GM12878 (cell line): Measurements from ENCODE around the gene TBX10. TPM values are rescaled to one million over a fixed set of nuclear protein-coding genes. Genes with fewer than 3 reads are reported as not detected.

ENCODE experiments used
- ATAC-seq: fragments of 200-7000 bp; cut with Tn5 transposase; 3 replicates; pipeline ENCODE4 v1.9.1; 2020; ENCODE audit warnings: mild to moderate bottlenecking, moderate library complexity
- BruUV-seq: library from RNA; stranded (reverse); fragments of 400-500 nt; replicated peaks from 2 replicates; lab custom pipeline; 2021; lab: Mats Ljungman, UMichigan
- CTCF ChIA-PET: fragments of 300-600 bp; sonication (Branson Sonifier 250); formaldehyde crosslinking; extraction: SDS; loops from one replicate; lab custom pipeline; 2021; ENCODE audit warnings: inconsistent platforms; lab: Yijun Ruan, JAX
- POLR2A ChIA-PET: fragments of 350-600 bp; formaldehyde crosslinking; extraction: SDS; loops from one replicate; lab custom pipeline; 2021; ENCODE audit warnings: inconsistent platforms; lab: Charles Lee
- RAD21 ChIA-PET: fragments of 300-600 bp; sonication (Branson Sonifier 250); formaldehyde crosslinking; loops from one replicate; lab custom pipeline; 2023; ENCODE audit warnings: antibody characterized with exemption; ENCODE audit not compliant: unreplicated experiment; lab: Charles Lee
- SMC1A ChIA-PET: fragments of 300-600 bp; sonication (Branson Sonifier 250); formaldehyde crosslinking; loops from one replicate; lab custom pipeline; 2023; ENCODE audit not compliant: unreplicated experiment, uncharacterized antibody; lab: Charles Lee
- DNase-seq: peaks from one replicate; pipeline ENCODE4 v3.0.0-alpha.2; 2011; ENCODE audit warnings: low read depth, low spot score
- FAIRE-seq: peaks from 3 replicates; lab custom pipeline; 2011; peaks lifted over from hg19 to GRCh38; lab: Jason Lieb, UNC
- H2AFZ ChIP-seq: 2 replicates; pipeline ENCODE4 v1.6.0; 2011; ENCODE audit warnings: low read depth, low read length, control low read depth; ENCODE audit not compliant: control insufficient read depth
- H3K27ac ChIP-seq: 2 replicates; pipeline ENCODE4 v1.5.1; 2011; ENCODE audit warnings: control low read depth; ENCODE audit not compliant: control insufficient read depth, insufficient read depth
- H3K27me3 ChIP-seq, 2 experiments: replicated peaks in 1 of 2; 2 replicates each; pipeline versions ENCODE4 v1.6.0 to v1.6.1; 2011; ENCODE audit warnings: low read length in 1 of 2; ENCODE audit not compliant: control insufficient read depth in 2 of 2, insufficient read depth in 2 of 2
- H3K36me3 ChIP-seq, 2 experiments: 2 replicates each; pipeline ENCODE4 v1.5.1; 2011; ENCODE audit warnings: low read length in 1 of 2; ENCODE audit not compliant: control insufficient read depth in 2 of 2, insufficient read depth in 2 of 2
- H3K4me1 ChIP-seq: 2 replicates; pipeline ENCODE4 v1.6.1; 2011; ENCODE audit warnings: mild to moderate bottlenecking, low read length, moderate library complexity, mixed read lengths; ENCODE audit not compliant: control insufficient read depth, insufficient read depth
- H3K4me2 ChIP-seq: 2 replicates; pipeline ENCODE4 v1.6.0; 2011; ENCODE audit warnings: control low read depth; ENCODE audit not compliant: control insufficient read depth, insufficient read depth
- H3K4me3 ChIP-seq: fragments of 200-600 bp; sonication (generic); 2 replicates; pipeline ENCODE4 v1.5.1; 2016
- H3K79me2 ChIP-seq: 2 replicates; pipeline ENCODE4 v1.6.0; 2011; ENCODE audit warnings: low read length; ENCODE audit not compliant: control insufficient read depth, insufficient read depth
- H3K9ac ChIP-seq: 2 replicates; pipeline ENCODE4 v1.8.0; 2011; ENCODE audit warnings: low read length, control low read depth, mixed read lengths; ENCODE audit not compliant: control insufficient read depth, insufficient read depth
- H3K9me3 ChIP-seq: replicated peaks from 3 replicates; pipeline ENCODE4 v1.5.1; 2011; ENCODE audit warnings: mild to moderate bottlenecking, low read length; ENCODE audit not compliant: control insufficient read depth, insufficient read depth
- H4K20me1 ChIP-seq: 2 replicates; pipeline ENCODE4 v1.6.0; 2011; ENCODE audit not compliant: control insufficient read depth, insufficient read depth
- ETV6 ChIP-seq, 2 experiments: fragments of 450-650 bp in 1 of 2; IDR thresholded peaks in 1 of 2; conservative IDR thresholded peaks in 1 of 2; 2 replicates each; pipeline ENCODE4 v1.6.1; 2014; ENCODE audit warnings: antibody characterized with exemption in 1 of 2, borderline replicate concordance in 1 of 2, low read depth in 1 of 2, mild to moderate bottlenecking in 1 of 2, moderate library complexity in 1 of 2
- IRF4 ChIP-seq: IDR thresholded peaks from 2 replicates; pipeline ENCODE4 v1.6.1; 2011; ENCODE audit warnings: low read depth, low read length
- JUNB ChIP-seq: IDR thresholded peaks from 2 replicates; pipeline ENCODE4 v1.6.1; 2016; ENCODE audit warnings: antibody characterized with exemption, mild to moderate bottlenecking
- NFXL1 ChIP-seq: fragments of 450-650 bp; IDR thresholded peaks from 2 replicates; pipeline ENCODE4 v1.6.1; 2017; ENCODE audit warnings: antibody characterized with exemption, mild to moderate bottlenecking, borderline replicate concordance
- NR2F1 ChIP-seq: fragments of 450-650 bp; conservative IDR thresholded peaks from 2 replicates; pipeline ENCODE4 v1.6.1; 2017; ENCODE audit warnings: mild to moderate bottlenecking
- PML ChIP-seq: IDR thresholded peaks from 2 replicates; pipeline ENCODE4 v1.6.1; 2012; ENCODE audit warnings: low read length, inconsistent platforms
- POLR2AphosphoS2 ChIP-seq: IDR thresholded peaks from 2 replicates; pipeline ENCODE4 v1.6.1; 2011; ENCODE audit warnings: low read depth, mild to moderate bottlenecking, low read length, improper control_type of control experiment, moderate library complexity
- YBX1 ChIP-seq: fragments of 450-650 bp; IDR thresholded peaks from 2 replicates; pipeline ENCODE4 v1.6.1; 2016; ENCODE audit warnings: antibody characterized with exemption
- WGBS: methylation state at CpG from one replicate; pipeline ENCODE4 v1.1.6; 2016; ENCODE audit warnings: low lambda C conversion rate; ENCODE audit not compliant: insufficient replicate concordance, insufficient coverage; ENCODE audit errors: missing lambda C conversion rate; 5-methylcytosine and 5-hydroxymethylcytosine counted together
- in situ Hi-C: fragments of 300-500 bp; cut with MboI; formaldehyde crosslinking; loops from 9 replicates; pipeline ENCODE4 v1.14.3; 2018; ENCODE audit warnings: mixed read lengths
- intact Hi-C: fragments of 100-400 bp; cut with micrococcal nuclease; formaldehyde crosslinking; loops from one replicate; pipeline ENCODE4 v1.14.2; 2022; ENCODE audit not compliant: unreplicated experiment
- polyA plus RNA-seq, 11 experiments: library from polyadenylated mRNA; depleted of rRNA in 4 of 11; unstranded in 6 of 11; stranded (reverse) in 5 of 11; fragments of >200 nt; fragmentation: Nextera tagmentation in 4 of 11; fragmentation: Illumina TruSeq in 1 of 11; extraction: Ambion mirVana in 4 of 11; extraction: Trizol in 1 of 11; gene quantifications; 1 replicate in 1 of 11; 2 replicates in 10 of 11; pipeline versions ENCODE4 v1.2.1 to v1.2.3, GENCODE V29; 2011 to 2016; ENCODE audit warnings: inconsistent platforms in 2 of 11, missing spikeins in 2 of 11, low read depth in 1 of 11
- total RNA-seq, 4 experiments: library from RNA; depleted of rRNA in 3 of 4; stranded (reverse); fragments of >200 nt in 3 of 4; fragmentation: Illumina TruSeq in 1 of 4; extraction: Trizol in 1 of 4; gene quantifications; 2 replicates each; pipeline versions ENCODE4 v1.2.1 to v1.2.3, GENCODE V29; 2013 to 2021

TBX10 gene
- total and polyA plus RNA-seq, 10 of the 15 experiments (the other 5 are each of a cell fraction or from before 2014, with no cell fraction given) = 0.10 to 0.44 (median 0.20) TPM; not detected in 4

- in situ Hi-C loops (no loop called here), intact Hi-C loops (no loop called here)
- ATAC-seq (no peak), FAIRE-seq (no peak), DNase-seq (no peak)
- Histone ChIP-seq H3K9me3 (peaks cover 6% of the 10 kb centered on the region; the same call in 2 of the 3 replicates), H4K20me1 (no peaks in the 10 kb centered on the region), H3K79me2 (no peaks in the 10 kb centered on the region), H3K27me3 (no peaks in the 10 kb centered on the region), H3K27ac (no peak overlapping the region), H3K4me2 (no peak overlapping the region), H3K4me1 (peaks cover 9% of the 10 kb centered on the region), H3K36me3 (peaks cover 0 to 2% of the 10 kb centered on the region in 2 experiments; a peak in 1 of 4 replicates), H3K9ac (no peak overlapping the region), H2AFZ (no peak overlapping the region)
- CTCF ChIA-PET = interaction anchor here (0.6 to 2.5 kb wide), 3 partner anchors 10 to 173 kb away, joined by 3 to 11 read pairs (median 4); partner anchors contain the start of gene GSTP1
- RAD21 ChIA-PET = interaction anchor here (0.9 kb wide), 1 partner anchor 10 kb away, joined by 3 read pairs; the partner anchor contains the start of gene GSTP1
- WGBS = 37% methylated on average over 3 of the region's 3 CpGs
- SMC1A ChIA-PET = interaction anchor here (0.6 to 1.9 kb wide), 2 partner anchors 8 to 51 kb away, joined by 3 to 5 read pairs; no protein-coding TSS in a partner anchor
- POLR2A ChIA-PET = interaction anchor here (0.7 kb wide), 1 partner anchor 14 kb away, joined by 3 read pairs; no protein-coding TSS in a partner anchor
- BruUV-seq = no TSS peak
- TF ChIP-seq NFXL1 (no peak), PML (no peak), NR2F1 (no peak), JUNB (no peak), IRF4 (no peak), YBX1 (no peak), ETV6 (conservative IDR thresholded peaks at IDR 0.05 in 1 of 2, IDR thresholded peaks at IDR 0.05 in 1 of 2; ENCODE audit: borderline replicate concordance in 1 of 2, low read depth in 1 of 2) (no peak), POLR2AphosphoS2 (no peak)
- TF ChIP-seq, all 136 proteins: peak for 0
- no peak overlapping the region for H3K4me3 ChIP-seq
Observed at GRCh38 chr11:67593565-67593905, 46.0 kb downstream of the TBX10 start.
